Hepatocyte (in vitro differentiated cells): Measurements from ENCODE around the gene ADGRF3.

ENCODE experiments used
- EZH2phosphoT487 ChIP-seq: fragments of 200-600 bp; sonication (generic); IDR thresholded peaks from one replicate; pipeline ENCODE4 v1.6.1; 2018; ENCODE audit warnings: antibody characterized with exemption, mild to moderate bottlenecking, low read depth, moderate library complexity; ENCODE audit not compliant: unreplicated experiment, severe bottlenecking
- TF ChIP-seq, protein P1 (sequence below): fragments of 200-600 bp; sonication (generic); IDR thresholded peaks from 2 replicates; pipeline ENCODE4 v1.5.1; 2016; ENCODE audit warnings: antibody characterized with exemption, mild to moderate bottlenecking; ENCODE audit not compliant: poor library complexity

DNA sequence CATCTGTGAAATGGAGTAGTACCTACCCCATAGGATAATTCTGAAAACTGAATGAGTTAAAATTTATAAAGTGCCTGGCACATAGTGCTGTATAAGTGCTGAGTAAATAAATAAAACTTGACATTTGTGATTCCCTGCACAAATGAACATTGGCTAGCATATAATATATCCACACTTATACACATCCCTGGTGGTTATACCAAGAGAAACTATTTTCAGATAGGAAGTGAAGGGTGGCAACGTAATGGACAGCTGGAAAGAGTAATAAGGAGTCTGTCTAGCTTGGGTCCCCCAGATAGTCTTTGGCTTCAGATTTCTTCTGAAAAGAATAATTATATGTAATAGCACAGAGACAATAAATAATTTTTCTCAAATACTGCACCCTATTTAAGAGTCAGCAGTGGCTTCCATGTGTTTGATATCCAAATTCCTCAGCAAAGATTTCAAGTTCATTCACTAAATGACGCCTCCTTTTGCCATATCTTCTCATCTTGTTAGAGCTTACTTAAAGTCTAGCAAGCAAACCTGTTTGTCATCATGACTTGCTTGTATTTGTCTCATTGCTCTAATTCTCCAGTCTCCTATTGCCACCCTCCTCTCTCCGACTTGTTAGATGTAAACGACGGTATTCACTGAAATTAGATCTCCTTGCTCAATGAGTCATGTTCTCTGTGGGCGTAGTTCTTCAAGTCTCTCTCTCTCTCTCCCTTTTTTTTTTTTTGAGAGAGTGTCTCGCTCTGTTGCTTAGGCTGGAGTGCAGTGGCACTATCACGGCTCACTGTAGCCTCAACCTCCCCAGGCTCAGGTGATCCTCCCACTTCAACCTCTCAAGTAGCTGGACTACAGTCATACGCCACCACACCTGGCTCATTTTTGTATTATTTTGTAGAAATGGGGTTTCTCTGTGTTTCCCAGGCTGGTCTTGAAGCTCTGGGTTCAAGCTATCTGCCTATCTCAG is 8.7 kb upstream of the ADGRF3 start:
- TF ChIP-seq, protein P1, sequence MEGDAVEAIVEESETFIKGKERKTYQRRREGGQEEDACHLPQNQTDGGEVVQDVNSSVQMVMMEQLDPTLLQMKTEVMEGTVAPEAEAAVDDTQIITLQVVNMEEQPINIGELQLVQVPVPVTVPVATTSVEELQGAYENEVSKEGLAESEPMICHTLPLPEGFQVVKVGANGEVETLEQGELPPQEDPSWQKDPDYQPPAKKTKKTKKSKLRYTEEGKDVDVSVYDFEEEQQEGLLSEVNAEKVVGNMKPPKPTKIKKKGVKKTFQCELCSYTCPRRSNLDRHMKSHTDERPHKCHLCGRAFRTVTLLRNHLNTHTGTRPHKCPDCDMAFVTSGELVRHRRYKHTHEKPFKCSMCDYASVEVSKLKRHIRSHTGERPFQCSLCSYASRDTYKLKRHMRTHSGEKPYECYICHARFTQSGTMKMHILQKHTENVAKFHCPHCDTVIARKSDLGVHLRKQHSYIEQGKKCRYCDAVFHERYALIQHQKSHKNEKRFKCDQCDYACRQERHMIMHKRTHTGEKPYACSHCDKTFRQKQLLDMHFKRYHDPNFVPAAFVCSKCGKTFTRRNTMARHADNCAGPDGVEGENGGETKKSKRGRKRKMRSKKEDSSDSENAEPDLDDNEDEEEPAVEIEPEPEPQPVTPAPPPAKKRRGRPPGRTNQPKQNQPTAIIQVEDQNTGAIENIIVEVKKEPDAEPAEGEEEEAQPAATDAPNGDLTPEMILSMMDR = no peak
- no peak for TF ChIP-seq EZH2phosphoT487
